Right atrium auricular region (tissue), 2 donors: ENCODE data around the gene RCSD1. TPM values are rescaled to one million over a fixed set of nuclear protein-coding genes. Genes with fewer than 3 reads are reported as not detected.
"Not testable (repeated sequence)": the region's sequence is repeated elsewhere in the genome, so short reads cannot be mapped to it uniquely, and the experiment has no call there.

ENCODE experiments used
- DNase-seq: peaks from one replicate; pipeline ENCODE4 v3.0.0-alpha.2; 2019; ENCODE audit warnings: low spot score
- H3K27ac ChIP-seq, 2 donors: fragments of 200-600 bp; sonication (generic); 1 replicate in 1 of 2; 2 replicates in 1 of 2; pipeline ENCODE4 v1.5.1; 2016 to 2019
- H3K27me3 ChIP-seq, 2 donors: fragments of 200-600 bp; sonication (generic); one replicate each; pipeline versions ENCODE4 v1.5.1 to v1.6.0; 2017 to 2019
- H3K36me3 ChIP-seq: fragments of 200-600 bp; sonication (generic); one replicate; pipeline ENCODE4 v1.5.1; 2016
- H3K4me1 ChIP-seq, 2 donors: fragments of 200-600 bp; sonication (generic); one replicate each; pipeline versions ENCODE4 v1.5.1 to v1.6.0; 2017 to 2019
- H3K4me3 ChIP-seq, 2 donors: fragments of 200-600 bp; sonication (generic); 1 replicate in 1 of 2; 2 replicates in 1 of 2; pipeline ENCODE4 v1.5.1; 2017 to 2019; ENCODE audit warnings: mild to moderate bottlenecking in 1 of 2, moderate library complexity in 1 of 2
- H3K9me3 ChIP-seq, 2 donors: fragments of 200-600 bp; sonication (generic); one replicate each; pipeline ENCODE4 v1.5.1; 2019
- CTCF ChIP-seq, 2 donors: fragments of 200-600 bp; sonication (generic); IDR thresholded peaks; one replicate each; pipeline ENCODE4 v1.5.1; 2019; ENCODE audit warnings: antibody characterized with exemption in 2 of 2
- total RNA-seq, 2 donors: library from RNA; depleted of rRNA; stranded (reverse); fragments of >200 nt; gene quantifications; one replicate each; pipeline ENCODE4 v1.1.0, GENCODE V29; 2016

Gene RCSD1
- total RNA-seq, 2 donors from 2014 or later: 26.5 to 39.3 TPM

GRCh38 chr1:167717351-167717750 lies 87.3 kb downstream of the RCSD1 start:
- TF ChIP-seq CTCF (IDR thresholded peaks at IDR 0.05): no peak
- H3K4me3 ChIP-seq: no peak overlapping the region
- H3K9me3 ChIP-seq: no peaks in the 10 kb centered on the region
- peaks cover 0 to 20% of the 10 kb centered on the region in 2 donors for H3K4me1 ChIP-seq
- no peaks in the 10 kb centered on the region for H3K27me3 ChIP-seq
- H3K27ac ChIP-seq: no peak overlapping the region
- no peak for DNase-seq
- no peaks in the 10 kb centered on the region for H3K36me3 ChIP-seq

- Histone ChIP-seq H3K27ac (no peak overlapping the region), H3K4me1 (peaks cover 0 to 26% of the 10 kb centered on the region in 2 donors), H3K4me3 (no peak overlapping the region), H3K36me3 (no peaks in the 10 kb centered on the region), H3K9me3 (no peaks in the 10 kb centered on the region), H3K27me3 (no peaks in the 10 kb centered on the region)
- no peak for DNase-seq
- TF ChIP-seq CTCF (IDR thresholded peaks at IDR 0.05): no peak
Measured at GRCh38 chr1:167718914-167719691, 89.1 kb downstream of the RCSD1 start.

- H3K4me1 ChIP-seq: peaks cover 0 to 31% of the 10 kb centered on the region in 2 donors
- H3K36me3 ChIP-seq, H3K4me3 ChIP-seq, DNase-seq, H3K27me3 ChIP-seq, H3K9me3 ChIP-seq, H3K27ac ChIP-seq: not testable (repeated sequence)
Measured at GRCh38 chr1:167719715-167720421, 89.8 kb downstream of the RCSD1 start.

- peak overlapping the region; percentile 93 to 95 for H3K4me3 ChIP-seq
- no peaks in the 10 kb centered on the region for H3K9me3 ChIP-seq
- no peaks in the 10 kb centered on the region for H3K27me3 ChIP-seq
- H3K27ac ChIP-seq: peak overlapping the region; percentile 89 to 92
- TF ChIP-seq CTCF (IDR thresholded peaks at IDR 0.05): peak in 1 of 2 donors; percentile 59
- no peaks in the 10 kb centered on the region for H3K36me3 ChIP-seq
- DNase-seq: no peak
- peaks cover 0 to 35% of the 10 kb centered on the region in 2 donors for H3K4me1 ChIP-seq
Measured at GRCh38 chr1:167720965-167721616, 91.1 kb downstream of the RCSD1 start.

- Histone ChIP-seq H3K4me3 (peak within 1 kb of the TSS; percentile 93 to 95), H3K4me1 (peaks cover 0 to 40% of the 10 kb centered on the region in 2 donors)
- TF ChIP-seq CTCF (IDR thresholded peaks at IDR 0.05): peak in 1 of 2 donors; percentile 17
Measured at GRCh38 chr1:167721617-167722151, 91.7 kb downstream of the RCSD1 start, which contains the start of gene MPZL1. Gene MPZL1, plus strand, starts transcription at chr1:167721982. Its CDS starts 170 bp downstream, at chr1:167722152.

More at GRCh38 chr1:167721617-167722151, 91.7 kb downstream of the RCSD1 start, which contains the start of gene MPZL1:
- peak; percentile 97 for DNase-seq
- Histone ChIP-seq H3K36me3 (no peaks in the 10 kb centered on the region), H3K27me3 (no peaks in the 10 kb centered on the region), H3K27ac (peak within 1 kb of the TSS; percentile 89 to 92), H3K9me3 (no peaks in the 10 kb centered on the region)
